EL (cell line): ENCODE data around the gene SLC2A10.

Experiments used
- DNase-seq: peaks from one replicate; pipeline ENCODE4 v3.0.0-alpha.2; 2016

Gene SLC2A10

DNA sequence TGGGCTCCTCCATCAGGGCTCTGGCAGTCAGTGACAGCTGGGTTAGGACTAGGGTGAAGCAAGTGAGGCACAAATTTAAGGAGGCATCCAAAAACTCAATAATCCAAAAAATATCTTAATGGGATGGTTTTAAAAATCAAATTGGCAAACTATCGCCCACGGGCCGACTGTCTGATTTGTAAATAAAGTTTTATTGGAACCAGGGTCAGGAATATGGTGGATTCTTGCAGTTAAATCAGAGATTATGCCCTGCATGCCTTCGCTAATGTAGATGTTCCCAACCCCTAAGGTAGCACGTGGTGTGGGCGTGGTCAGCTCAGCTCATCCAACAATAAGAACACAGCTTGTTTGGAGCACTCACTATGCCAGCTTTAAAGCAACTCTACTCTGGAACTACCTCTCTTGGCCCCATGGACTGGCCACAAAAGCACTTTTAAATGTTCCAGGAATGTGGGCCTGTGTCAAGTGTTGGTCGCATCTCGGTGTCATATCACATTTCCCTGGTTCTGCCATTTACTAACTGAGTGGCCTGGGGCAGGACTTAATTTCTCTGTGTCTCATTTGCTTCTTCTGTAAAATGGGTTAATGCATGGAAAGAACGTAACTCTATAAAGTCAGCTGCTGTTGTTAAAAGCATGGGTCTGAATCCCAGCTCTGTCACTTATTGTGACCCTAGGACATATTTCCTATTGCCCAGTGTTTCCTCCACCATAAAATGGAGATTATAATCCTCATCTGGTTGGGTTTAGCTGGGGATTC, 27.2 kb upstream of the SLC2A10 start:
- no peak for DNase-seq

- no peak for DNase-seq
These were observed 26.3 kb upstream of the SLC2A10 start for GRCh38 chr20:46683011-46683667.

- no peak for DNase-seq
These were observed 25.8 kb upstream of the SLC2A10 start for GRCh38 chr20:46683668-46683938.

GRCh38 chr20:46683939-46684750, 25.3 kb upstream of the SLC2A10 start:
- peak; percentile 83 for DNase-seq

- peak; percentile 25 for DNase-seq
These were observed 21.0 kb upstream of the SLC2A10 start for GRCh38 chr20:46688151-46689081.

DNA sequence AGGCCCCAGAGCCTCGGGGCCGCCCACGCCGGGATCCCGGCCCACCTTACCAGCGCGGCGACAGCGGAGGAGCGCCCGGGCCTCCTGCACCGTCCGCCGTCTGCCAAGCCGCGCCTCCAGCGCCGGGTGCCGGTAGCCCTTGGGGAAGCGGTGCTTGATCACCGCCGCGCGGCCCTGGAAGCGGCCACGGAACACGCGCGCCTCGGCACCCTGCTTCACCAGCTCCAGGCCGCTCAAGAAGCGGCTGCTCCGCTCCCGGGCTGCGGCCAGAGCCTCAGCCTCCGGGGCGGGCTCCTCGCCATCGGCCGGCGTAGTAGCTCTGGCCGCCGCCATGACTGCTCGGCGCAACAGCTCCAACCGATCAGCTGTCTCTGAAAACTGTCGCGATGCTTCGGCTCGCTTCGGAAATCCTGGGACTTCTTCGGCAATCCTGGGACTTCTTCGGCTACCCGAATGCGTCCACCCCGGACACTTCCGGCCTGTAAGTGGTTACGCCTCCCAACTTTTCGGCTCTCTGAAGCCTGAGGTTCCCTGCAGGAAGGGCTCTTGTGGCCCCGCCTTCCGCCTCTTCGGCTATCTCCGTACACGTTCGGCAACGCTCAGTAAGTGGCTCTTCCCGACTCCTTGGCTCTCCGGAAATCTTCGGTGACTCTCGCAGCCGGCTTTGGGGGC, 20.2 kb upstream of the SLC2A10 start, which contains the start of gene TP53RK:
Gene TP53RK (minus strand): TSS at position 363 of the 672 bp plus-strand sequence. CDS start 30 bp downstream, at position 333.
- peak; percentile 100 for DNase-seq

DNA sequence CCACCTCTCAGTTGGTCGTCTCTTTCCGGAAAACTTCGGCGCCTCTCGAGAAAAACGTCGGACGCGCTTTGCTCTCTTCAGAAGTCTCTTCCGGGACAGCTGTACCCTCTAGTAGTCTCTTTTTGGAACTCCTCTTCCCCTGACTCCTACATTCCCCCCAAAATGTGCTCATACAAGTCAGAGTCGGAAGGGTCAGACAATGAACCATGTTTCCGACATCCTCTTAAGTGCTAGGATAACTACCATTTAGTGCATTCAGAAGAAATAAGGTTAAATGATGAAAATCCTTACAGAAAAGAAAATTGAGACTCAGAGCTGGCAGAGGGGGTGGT, 19.7 kb upstream of the SLC2A10 start:
- DNase-seq: no peak

GRCh38 chr20:46690219-46691106, 19.0 kb upstream of the SLC2A10 start:
- DNase-seq: no peak

- no peak for DNase-seq
These were observed 18.3 kb upstream of the SLC2A10 start for GRCh38 chr20:46691196-46691595.

DNA sequence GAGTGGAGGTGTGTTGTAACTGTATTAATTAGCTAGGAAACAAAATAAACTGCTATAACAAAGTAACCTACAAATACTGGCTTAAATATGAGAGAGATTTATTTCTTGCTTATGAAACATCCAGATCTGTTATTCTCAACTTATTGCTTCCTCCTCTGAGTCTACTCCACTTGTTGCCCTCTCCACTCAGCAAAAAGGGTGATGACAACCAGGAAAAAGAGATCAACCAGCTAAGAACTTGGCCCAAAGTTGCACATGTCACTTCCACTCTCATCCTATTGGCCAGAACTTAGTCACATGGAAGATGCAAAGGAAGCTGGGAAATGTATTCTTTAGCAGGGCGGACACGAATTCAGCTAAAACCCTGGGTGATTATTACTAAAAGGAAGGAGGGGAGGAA, 15.0 kb upstream of the SLC2A10 start:
- peak; percentile 26 for DNase-seq

GRCh38 chr20:46695892-46696291, 13.6 kb upstream of the SLC2A10 start:
- DNase-seq: no peak

GRCh38 chr20:46696791-46697279, 12.6 kb upstream of the SLC2A10 start:
- no peak for DNase-seq

DNA sequence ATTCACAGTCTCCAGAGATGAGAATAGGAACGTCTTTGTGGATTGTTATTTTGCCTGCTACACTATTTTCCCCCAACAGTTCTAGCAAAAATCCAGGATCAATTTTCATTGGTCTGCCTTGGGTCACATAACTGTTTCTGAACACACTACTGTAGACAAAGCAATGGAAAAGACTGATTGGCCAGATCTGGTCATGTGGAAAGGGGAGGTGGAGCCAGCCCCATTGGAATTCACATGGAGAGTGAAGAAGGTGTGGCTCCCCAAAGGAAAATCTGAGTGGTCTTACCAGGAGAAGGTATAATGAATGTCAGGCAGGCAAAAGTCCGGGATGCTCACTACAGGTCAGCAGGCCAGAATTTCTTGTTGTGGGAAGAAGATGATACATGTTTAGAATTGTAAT, 10.7 kb upstream of the SLC2A10 start:
- peak; percentile 14 for DNase-seq

DNA sequence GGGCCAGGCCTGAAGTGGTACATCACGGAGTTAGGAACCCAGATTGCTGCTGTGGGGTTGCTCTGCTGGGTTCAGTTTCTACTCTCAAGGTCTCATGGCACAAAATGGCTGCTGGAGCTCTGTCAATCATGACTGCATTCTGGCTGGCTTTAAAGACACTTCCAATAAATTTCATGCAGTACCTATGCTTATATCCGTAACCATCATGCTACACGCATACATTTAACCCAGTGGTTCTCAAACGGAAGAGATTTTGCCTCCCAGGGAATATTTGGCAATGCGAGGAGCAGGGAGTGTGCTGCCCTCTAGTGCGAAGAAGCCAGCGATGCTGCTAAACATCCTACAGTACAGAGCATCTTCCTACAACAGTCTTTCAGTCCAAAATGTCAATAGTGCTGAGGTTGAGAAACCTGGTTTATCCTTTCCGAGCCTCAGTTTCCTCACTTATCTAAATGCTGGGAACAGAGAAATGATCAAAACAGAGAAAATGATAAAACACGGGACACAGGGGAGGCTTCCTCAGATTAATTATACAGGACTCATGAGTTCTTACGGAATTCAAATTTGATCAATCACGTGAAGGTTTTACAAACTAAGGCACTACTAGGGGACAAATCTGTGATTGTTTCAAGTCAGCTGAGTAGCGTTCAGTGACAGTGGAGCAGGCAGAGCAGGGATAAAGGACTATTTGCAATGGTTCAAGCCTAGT, 9.6 kb upstream of the SLC2A10 start:
- peak; percentile 51 for DNase-seq

DNA sequence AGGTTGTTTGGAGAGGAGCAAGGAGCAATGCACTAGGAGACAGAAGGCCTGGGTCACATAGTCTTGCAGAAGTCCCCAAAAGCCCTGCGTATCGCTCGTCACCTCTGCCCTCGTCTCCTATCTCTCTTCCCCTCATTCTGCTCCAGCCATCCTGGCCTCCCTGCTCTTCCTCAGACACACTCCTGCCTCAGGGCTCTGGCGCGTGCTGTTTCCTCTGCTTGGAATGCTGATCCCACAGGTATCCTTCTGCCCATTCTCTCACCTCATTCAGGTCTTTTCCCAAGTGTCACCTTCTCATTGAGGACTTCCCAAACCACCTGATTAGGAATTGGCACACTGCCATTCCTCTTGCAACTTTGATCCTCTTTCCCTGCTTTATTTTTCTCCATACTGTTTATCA, 9.0 kb upstream of the SLC2A10 start:
- no peak for DNase-seq

DNA sequence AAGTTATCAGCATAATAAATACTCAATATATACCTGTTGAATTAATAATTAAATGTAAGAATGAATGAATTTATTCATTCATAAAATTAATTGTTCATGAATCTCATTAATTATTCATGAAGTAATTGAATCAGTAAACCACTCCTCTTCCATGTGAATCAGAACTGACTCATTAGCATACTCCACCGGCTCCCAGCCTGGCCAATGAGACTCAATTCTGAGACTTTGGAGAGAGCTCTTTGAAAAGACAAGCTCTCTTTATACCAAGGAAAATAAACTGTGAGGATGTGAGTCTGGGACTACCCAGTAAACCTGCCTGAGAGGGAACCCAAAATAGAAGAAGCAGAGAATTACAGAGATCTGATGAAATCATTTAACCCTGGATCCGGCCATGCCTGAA, 8.4 kb upstream of the SLC2A10 start:
- no peak for DNase-seq

- peak; percentile 7 for DNase-seq
These were observed 7.9 kb upstream of the SLC2A10 start for GRCh38 chr20:46701556-46701955.

DNA sequence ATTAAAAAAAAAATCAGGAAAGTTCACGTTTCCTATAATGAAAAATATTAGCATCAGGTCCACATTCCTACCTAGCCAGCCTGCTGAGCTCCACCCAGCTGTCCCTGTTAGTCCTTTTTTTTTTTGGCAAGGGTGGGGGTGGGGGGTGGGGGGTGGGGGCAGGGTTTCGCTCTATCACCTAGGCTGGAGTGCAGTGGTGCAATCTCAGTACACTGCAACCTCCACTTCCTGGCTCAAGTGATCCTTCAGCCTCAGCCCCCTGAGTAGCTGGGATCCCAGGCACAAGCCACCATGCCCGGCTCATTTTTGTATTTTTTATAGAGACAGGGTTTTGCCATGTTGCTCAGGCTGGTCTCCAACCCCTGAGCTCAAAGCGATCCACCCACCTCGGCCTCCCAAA, 7.5 kb upstream of the SLC2A10 start:
- no peak for DNase-seq

GRCh38 chr20:46702447-46703203, 6.8 kb upstream of the SLC2A10 start:
- no peak for DNase-seq

- DNase-seq: no peak
These were observed 6.0 kb upstream of the SLC2A10 start for GRCh38 chr20:46703435-46703834.
